ENCODE data around the gene FIBIN.

The FIBIN gene

GRCh38 chr11:27025312-27025955 is 31.5 kb downstream of the FIBIN start:
- DNase-seq, result no peak

- no peak for DNase-seq
These were observed 32.2 kb downstream of the FIBIN start for GRCh38 chr11:27025957-27026733.

- no peak for DNase-seq
These were observed 34.7 kb downstream of the FIBIN start for GRCh38 chr11:27028561-27028965.

- no peak for DNase-seq
These were observed 36.1 kb downstream of the FIBIN start for GRCh38 chr11:27029966-27030365.

GRCh38 chr11:27031754-27032153 is 37.8 kb downstream of the FIBIN start:
- DNase-seq, result no peak

- no peak for DNase-seq
These were observed 46.0 kb downstream of the FIBIN start for GRCh38 chr11:27039873-27040272.

GRCh38 chr11:27040302-27041115 is 46.6 kb downstream of the FIBIN start, which contains the start of gene BBOX1:
BBOX1 (plus strand) TSS chr11:27040815; CDS start chr11:27055431, 14,616 bp downstream.
- DNase-seq, result no peak

- DNase-seq, result no peak
These were observed 47.4 kb downstream of the FIBIN start for GRCh38 chr11:27041141-27041899.

Data from OCI-M1 (cell line).